ENCODE measurements around the gene MAT2A. TPM values are rescaled to one million over a fixed set of nuclear protein-coding genes. Genes with fewer than 3 reads are reported as not detected.

MAT2A gene
- total and polyA plus RNA-seq, 10 of the 15 experiments (the other 5 are each of a cell fraction or from before 2014, with no cell fraction given) = 97.6 to 408 (median 290) TPM

DNA sequence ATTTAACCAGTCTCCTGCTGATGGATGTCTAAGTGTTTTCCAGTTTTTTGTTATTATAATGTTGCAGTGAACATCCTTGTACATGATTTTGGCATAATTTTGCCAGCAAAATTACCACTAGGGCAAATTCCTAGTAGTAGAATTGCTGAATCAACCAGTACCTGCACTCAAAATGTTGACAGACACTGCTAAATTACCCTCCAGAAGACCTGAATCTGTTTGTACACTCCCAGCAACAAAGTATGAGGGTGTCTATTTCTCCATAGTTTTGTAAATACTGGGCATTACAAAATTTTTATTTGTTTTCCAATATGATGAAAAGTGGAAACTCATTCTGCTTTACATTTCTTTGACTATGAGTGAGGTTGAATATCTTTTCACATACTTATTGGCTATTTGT lies 11.2 kb upstream of the MAT2A start:
- no TSS peak for BruUV-seq (replicated peaks)
- intact Hi-C loops (cut with micrococcal nuclease; ENCODE audit: unreplicated experiment) (no loop called here), in situ Hi-C loops (cut with MboI) (no loop called here)
- H3K9ac ChIP-seq (ENCODE audit: control insufficient read depth, insufficient read depth, low read length) = no peak overlapping the region
- no peak for FAIRE-seq
- no peaks in the 10 kb centered on the region; a peak in 1 of 4 replicates for H3K27me3 ChIP-seq (replicated peaks in 1 of 2; ENCODE audit: control insufficient read depth in 2 of 2, insufficient read depth in 2 of 2, low read length in 1 of 2)
- no peak overlapping the region for H3K4me2 ChIP-seq (ENCODE audit: control insufficient read depth, insufficient read depth)
- DNase-seq (ENCODE audit: low read depth, low spot score) = no peak
- ChIA-PET SMC1A (ENCODE audit: uncharacterized antibody, unreplicated experiment) (no interaction called here), POLR2A (no interaction called here), CTCF (interaction anchor here (1.1 kb wide), 1 partner anchor 108 kb away, joined by 3 read pairs; no protein-coding TSS in a partner anchor), RAD21 (ENCODE audit: unreplicated experiment) (no interaction called here)
- H3K36me3 ChIP-seq (ENCODE audit: control insufficient read depth in 2 of 2, insufficient read depth in 2 of 2, low read length in 1 of 2) = no peaks in the 10 kb centered on the region
- no peaks in the 10 kb centered on the region for H4K20me1 ChIP-seq (ENCODE audit: control insufficient read depth, insufficient read depth)
- no peaks in the 10 kb centered on the region for H3K9me3 ChIP-seq (replicated peaks; ENCODE audit: control insufficient read depth, insufficient read depth, low read length)
- no peak overlapping the region for H2AFZ ChIP-seq (ENCODE audit: control insufficient read depth, low read depth, low read length)
- H3K4me3 ChIP-seq = no peak overlapping the region
- H3K4me1 ChIP-seq (ENCODE audit: control insufficient read depth, insufficient read depth, low read length) = no peaks in the 10 kb centered on the region; the same call in 1 of the 2 replicates
- TF ChIP-seq CHD1 (IDR thresholded peaks at IDR 0.05; ENCODE audit: low read depth, low read length) (no peak), SMAD1 (IDR thresholded peaks at IDR 0.05; ENCODE audit: low read depth, partially characterized antibody) (no peak), TCF3 (IDR thresholded peaks at IDR 0.05; ENCODE audit: borderline replicate concordance, insufficient read depth, low read depth, low read length) (no peak), RB1 (IDR thresholded peaks at IDR 0.05; ENCODE audit: borderline replicate concordance) (no peak), PAX5 (IDR thresholded peaks at IDR 0.05; ENCODE audit: borderline replicate concordance, low read depth, low read length) (no peak)
- TF ChIP-seq, protein P1, sequence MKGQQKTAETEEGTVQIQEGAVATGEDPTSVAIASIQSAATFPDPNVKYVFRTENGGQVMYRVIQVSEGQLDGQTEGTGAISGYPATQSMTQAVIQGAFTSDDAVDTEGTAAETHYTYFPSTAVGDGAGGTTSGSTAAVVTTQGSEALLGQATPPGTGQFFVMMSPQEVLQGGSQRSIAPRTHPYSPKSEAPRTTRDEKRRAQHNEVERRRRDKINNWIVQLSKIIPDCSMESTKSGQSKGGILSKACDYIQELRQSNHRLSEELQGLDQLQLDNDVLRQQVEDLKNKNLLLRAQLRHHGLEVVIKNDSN (IDR thresholded peaks at IDR 0.05; ENCODE audit: borderline replicate concordance, extremely low read length, insufficient read depth, low read depth, low read length) = no peak
- TF ChIP-seq, protein P2, sequence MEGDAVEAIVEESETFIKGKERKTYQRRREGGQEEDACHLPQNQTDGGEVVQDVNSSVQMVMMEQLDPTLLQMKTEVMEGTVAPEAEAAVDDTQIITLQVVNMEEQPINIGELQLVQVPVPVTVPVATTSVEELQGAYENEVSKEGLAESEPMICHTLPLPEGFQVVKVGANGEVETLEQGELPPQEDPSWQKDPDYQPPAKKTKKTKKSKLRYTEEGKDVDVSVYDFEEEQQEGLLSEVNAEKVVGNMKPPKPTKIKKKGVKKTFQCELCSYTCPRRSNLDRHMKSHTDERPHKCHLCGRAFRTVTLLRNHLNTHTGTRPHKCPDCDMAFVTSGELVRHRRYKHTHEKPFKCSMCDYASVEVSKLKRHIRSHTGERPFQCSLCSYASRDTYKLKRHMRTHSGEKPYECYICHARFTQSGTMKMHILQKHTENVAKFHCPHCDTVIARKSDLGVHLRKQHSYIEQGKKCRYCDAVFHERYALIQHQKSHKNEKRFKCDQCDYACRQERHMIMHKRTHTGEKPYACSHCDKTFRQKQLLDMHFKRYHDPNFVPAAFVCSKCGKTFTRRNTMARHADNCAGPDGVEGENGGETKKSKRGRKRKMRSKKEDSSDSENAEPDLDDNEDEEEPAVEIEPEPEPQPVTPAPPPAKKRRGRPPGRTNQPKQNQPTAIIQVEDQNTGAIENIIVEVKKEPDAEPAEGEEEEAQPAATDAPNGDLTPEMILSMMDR (IDR thresholded peaks at IDR 0.05 in 2 of 3, conservative IDR thresholded peaks at IDR 0.05 in 1 of 3; ENCODE audit: control insufficient read depth in 2 of 3, extremely low read depth in 1 of 3, insufficient read depth in 1 of 3, low read depth in 3 of 3, low read length in 3 of 3) = no peak
- TF ChIP-seq, protein P3, sequence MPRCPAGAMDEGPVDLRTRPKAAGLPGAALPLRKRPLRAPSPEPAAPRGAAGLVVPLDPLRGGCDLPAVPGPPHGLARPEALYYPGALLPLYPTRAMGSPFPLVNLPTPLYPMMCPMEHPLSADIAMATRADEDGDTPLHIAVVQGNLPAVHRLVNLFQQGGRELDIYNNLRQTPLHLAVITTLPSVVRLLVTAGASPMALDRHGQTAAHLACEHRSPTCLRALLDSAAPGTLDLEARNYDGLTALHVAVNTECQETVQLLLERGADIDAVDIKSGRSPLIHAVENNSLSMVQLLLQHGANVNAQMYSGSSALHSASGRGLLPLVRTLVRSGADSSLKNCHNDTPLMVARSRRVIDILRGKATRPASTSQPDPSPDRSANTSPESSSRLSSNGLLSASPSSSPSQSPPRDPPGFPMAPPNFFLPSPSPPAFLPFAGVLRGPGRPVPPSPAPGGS (IDR thresholded peaks at IDR 0.05; ENCODE audit: borderline replicate concordance, insufficient read depth, low read depth, low read length, poor library complexity, severe bottlenecking) = no peak
- H3K27ac ChIP-seq (ENCODE audit: control insufficient read depth, insufficient read depth) = no peak overlapping the region
- no peaks in the 10 kb centered on the region for H3K79me2 ChIP-seq (ENCODE audit: control insufficient read depth, insufficient read depth, low read length)
- ATAC-seq = no peak
